Renal cortex interstitium (tissue), 3 donors: ENCODE measurements around the gene STK26. TPM values are rescaled to one million over a fixed set of nuclear protein-coding genes. Genes with fewer than 3 reads are reported as not detected.

Experiments used
- polyA plus RNA-seq, 3 donors: library from polyadenylated mRNA; unstranded; fragments of 120-200 nt; gene quantifications; one replicate each; pipeline ENCODE4 v1.2.1, GENCODE V29; 2013; ENCODE audit not compliant: insufficient read length in 3 of 3

The STK26 gene
- polyA plus RNA-seq, 3 donors = 8.8 to 12.4 (median 9.2) TPM

Other genes starting within 250 kb of the STK26 start
- gene FRMD7, start 104.7 kb downstream of the STK26 start, polyA plus RNA-seq = 1 to 10 TPM; 1.1 to 1.4 (median 1.2) TPM
- 10 to 100 TPM; 45.7 to 55.2 (median 53.0) TPM for gene RAP2C, start 196.1 kb downstream of the STK26 start, polyA plus RNA-seq